ENCODE data around the gene ARID2. TPM values are rescaled to one million over a fixed set of nuclear protein-coding genes. Genes with fewer than 3 reads are reported as not detected.
A peak's percentile ranks its signal among the peaks of the same experiment; 100 is the strongest.

ARID2 gene
- total and polyA plus RNA-seq, 2 of the 13 experiments (the other 11 are each of a cell fraction or from before 2014, with no cell fraction given), result 15.9 to 22.2 TPM

DNA sequence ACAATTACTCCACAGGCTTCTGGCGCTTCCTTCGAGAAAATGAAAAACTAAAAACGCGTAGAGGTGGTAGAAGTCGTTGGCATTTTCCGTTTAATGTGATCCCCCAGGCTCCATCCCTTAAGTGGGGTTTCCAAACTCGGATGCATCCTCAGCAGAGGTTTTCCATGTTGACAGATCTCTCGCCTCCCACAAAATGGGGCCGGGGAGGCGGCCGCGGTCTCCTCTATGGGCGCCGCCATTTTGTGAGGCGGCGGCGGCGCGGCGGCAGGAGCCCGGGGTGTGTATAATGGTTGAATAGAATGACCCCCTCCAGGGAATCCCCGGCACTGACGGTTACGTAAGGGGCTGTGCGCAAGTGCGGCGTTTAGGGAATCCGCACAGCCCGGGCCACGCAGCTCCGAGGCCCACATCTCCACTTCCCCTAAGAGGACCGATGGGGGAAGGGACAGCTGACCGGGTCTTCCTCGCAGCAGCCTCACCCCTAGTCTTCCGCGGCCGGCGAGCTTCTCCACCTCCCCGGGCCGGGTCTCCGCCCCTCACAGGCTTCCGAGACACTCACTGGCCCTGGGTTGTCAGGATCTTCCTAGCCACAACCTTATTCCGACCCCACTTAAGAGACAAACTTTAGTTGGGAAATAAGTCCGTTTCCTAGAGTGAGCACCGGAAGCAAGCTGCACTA is 2.1 kb upstream of the ARID2 start (continued):
- TF ChIP-seq TFDP2 (CRISPR knock-in tag; IDR thresholded peaks at IDR 0.05) (no peak), PCBP1 (IDR thresholded peaks at IDR 0.05; ENCODE audit: borderline replicate concordance, low read depth, low read length) (peak; percentile 92), ZNF414 (CRISPR knock-in tag; IDR thresholded peaks at IDR 0.05) (peak; percentile 82), ZMYM2 (CRISPR knock-in tag; IDR thresholded peaks at IDR 0.05) (no peak), ZNF205 (CRISPR knock-in tag; IDR thresholded peaks at IDR 0.05) (no peak), MTA3 (CRISPR knock-in tag; IDR thresholded peaks at IDR 0.05) (no peak), ZC3H4 (CRISPR knock-in tag; IDR thresholded peaks at IDR 0.05; ENCODE audit: borderline replicate concordance) (no peak), PITX1 (CRISPR knock-in tag; IDR thresholded peaks at IDR 0.05) (peak; percentile 17; the same call in 1 of the 2 replicates), TBP (CRISPR knock-in tag; IDR thresholded peaks at IDR 0.05) (no peak), ZNF333 (CRISPR knock-in tag; IDR thresholded peaks at IDR 0.05; ENCODE audit: borderline replicate concordance) (0 out of 2 replicates have a peak, but pooled peaks have one; percentile 53), NFIB (CRISPR knock-in tag; IDR thresholded peaks at IDR 0.05; ENCODE audit: borderline replicate concordance) (no peak), SRF (IDR thresholded peaks at IDR 0.05; ENCODE audit: low read depth, low read length) (no peak), NPAS2 (CRISPR knock-in tag; IDR thresholded peaks at IDR 0.05; ENCODE audit: borderline replicate concordance) (no peak), TCF7 (IDR thresholded peaks at IDR 0.05; ENCODE audit: low read depth) (no peak), EP300 (IDR thresholded peaks at IDR 0.05; ENCODE audit: low read depth in 2 of 2, low read length in 2 of 2) (peak in 1 of 2 experiments; percentile 52; a peak in 2 of 4 replicates), EP300 (CRISPR knock-in tag; IDR thresholded peaks at IDR 0.05; ENCODE audit: borderline replicate concordance) (no peak), HOXA9 (CRISPR knock-in tag; IDR thresholded peaks at IDR 0.05; ENCODE audit: borderline replicate concordance) (no peak), ZNF335 (CRISPR knock-in tag; IDR thresholded peaks at IDR 0.05) (peak; percentile 43; the same call in 1 of the 2 replicates), ZNF766 (CRISPR knock-in tag; IDR thresholded peaks at IDR 0.05; ENCODE audit: borderline replicate concordance) (no peak; the same call in 1 of the 2 replicates), ATM (IDR thresholded peaks at IDR 0.05; ENCODE audit: borderline replicate concordance) (no peak), ZNF33B (CRISPR knock-in tag; IDR thresholded peaks at IDR 0.05) (no peak), ZNF790 (CRISPR knock-in tag; IDR thresholded peaks at IDR 0.05; ENCODE audit: borderline replicate concordance) (no peak)
- TF ChIP-seq, protein P1, sequence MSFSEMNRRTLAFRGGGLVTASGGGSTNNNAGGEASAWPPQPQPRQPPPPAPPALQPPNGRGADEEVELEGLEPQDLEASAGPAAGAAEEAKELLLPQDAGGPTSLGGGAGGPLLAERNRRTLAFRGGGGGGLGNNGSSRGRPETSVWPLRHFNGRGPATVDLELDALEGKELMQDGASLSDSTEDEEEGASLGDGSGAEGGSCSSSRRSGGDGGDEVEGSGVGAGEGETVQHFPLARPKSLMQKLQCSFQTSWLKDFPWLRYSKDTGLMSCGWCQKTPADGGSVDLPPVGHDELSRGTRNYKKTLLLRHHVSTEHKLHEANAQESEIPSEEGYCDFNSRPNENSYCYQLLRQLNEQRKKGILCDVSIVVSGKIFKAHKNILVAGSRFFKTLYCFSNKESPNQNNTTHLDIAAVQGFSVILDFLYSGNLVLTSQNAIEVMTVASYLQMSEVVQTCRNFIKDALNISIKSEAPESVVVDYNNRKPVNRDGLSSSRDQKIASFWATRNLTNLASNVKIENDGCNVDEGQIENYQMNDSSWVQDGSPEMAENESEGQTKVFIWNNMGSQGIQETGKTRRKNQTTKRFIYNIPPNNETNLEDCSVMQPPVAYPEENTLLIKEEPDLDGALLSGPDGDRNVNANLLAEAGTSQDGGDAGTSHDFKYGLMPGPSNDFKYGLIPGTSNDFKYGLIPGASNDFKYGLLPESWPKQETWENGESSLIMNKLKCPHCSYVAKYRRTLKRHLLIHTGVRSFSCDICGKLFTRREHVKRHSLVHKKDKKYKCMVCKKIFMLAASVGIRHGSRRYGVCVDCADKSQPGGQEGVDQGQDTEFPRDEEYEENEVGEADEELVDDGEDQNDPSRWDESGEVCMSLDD (CRISPR knock-in tag; IDR thresholded peaks at IDR 0.05; ENCODE audit: borderline replicate concordance), result no peak
- TF ChIP-seq, protein P2, sequence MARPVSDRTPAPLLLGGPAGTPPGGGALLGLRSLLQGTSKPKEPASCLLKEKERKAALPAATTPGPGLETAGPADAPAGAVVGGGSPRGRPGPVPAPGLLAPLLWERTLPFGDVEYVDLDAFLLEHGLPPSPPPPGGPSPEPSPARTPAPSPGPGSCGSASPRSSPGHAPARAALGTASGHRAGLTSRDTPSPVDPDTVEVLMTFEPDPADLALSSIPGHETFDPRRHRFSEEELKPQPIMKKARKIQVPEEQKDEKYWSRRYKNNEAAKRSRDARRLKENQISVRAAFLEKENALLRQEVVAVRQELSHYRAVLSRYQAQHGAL (CRISPR knock-in tag; IDR thresholded peaks at IDR 0.05; ENCODE audit: not compliant biosample characterization), result peak; percentile 29

Data from HepG2 (cell line).